ENCODE measurements around the gene PLBD2. TPM values are rescaled to one million over a fixed set of nuclear protein-coding genes. Genes with fewer than 3 reads are reported as not detected.

PLBD2 gene
- total and polyA plus RNA-seq, 9 of the 15 experiments (the other 6 are each of a cell fraction or from before 2014, with no cell fraction given): 2.4 to 37.4 (median 6.0) TPM

DNA sequence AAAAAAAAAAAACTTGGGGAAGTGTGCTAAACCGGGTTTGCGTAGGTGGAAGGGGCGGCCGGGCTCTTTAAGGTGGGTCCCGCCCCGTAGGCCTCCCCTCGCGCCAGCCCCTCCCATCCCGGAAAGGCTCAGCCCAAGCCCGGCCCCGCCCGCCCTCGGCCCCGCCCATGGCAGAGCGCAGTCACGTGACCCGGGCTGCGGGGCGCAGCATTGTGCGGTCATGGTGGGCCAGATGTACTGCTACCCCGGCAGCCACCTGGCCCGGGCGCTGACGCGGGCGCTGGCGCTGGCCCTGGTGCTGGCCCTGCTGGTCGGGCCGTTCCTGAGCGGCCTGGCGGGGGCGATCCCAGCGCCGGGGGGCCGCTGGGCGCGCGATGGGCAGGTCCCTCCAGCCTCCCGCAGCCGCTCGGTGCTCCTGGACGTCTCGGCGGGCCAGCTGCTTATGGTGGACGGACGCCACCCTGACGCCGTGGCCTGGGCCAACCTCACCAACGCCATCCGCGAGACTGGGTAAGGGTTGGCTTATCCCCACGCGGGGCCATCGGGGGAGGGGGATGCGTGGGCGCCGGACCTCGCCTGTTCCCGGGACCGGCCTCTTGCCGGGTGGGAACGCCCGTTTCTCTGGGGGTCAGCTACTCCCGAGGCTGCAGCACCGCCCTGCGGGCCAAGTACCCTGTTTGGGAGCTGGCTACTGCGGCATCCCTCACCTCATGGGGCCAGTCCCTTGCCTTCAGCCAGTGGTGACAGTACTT lies at the start of gene PLBD2 (continued):
- TF ChIP-seq MEF2D (tag; conservative IDR thresholded peaks at IDR 0.05; ENCODE audit: low read depth): no peak
- no peak for TF ChIP-seq MCM2 (IDR thresholded peaks at IDR 0.05; ENCODE audit: low read depth)
- no peak for TF ChIP-seq HMBOX1 (IDR thresholded peaks at IDR 0.05)
- no peak for TF ChIP-seq GABPB2 (CRISPR knock-in tag; conservative IDR thresholded peaks at IDR 0.05)
- TF ChIP-seq, protein P1, sequence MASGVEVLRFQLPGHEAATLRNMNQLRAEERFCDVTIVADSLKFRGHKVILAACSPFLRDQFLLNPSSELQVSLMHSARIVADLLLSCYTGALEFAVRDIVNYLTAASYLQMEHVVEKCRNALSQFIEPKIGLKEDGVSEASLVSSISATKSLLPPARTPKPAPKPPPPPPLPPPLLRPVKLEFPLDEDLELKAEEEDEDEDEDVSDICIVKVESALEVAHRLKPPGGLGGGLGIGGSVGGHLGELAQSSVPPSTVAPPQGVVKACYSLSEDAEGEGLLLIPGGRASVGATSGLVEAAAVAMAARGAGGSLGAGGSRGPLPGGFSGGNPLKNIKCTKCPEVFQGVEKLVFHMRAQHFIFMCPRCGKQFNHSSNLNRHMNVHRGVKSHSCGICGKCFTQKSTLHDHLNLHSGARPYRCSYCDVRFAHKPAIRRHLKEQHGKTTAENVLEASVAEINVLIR (CRISPR knock-in tag; IDR thresholded peaks at IDR 0.05): no peak; the same call in 1 of the 2 replicates
- TF ChIP-seq MTF1 (CRISPR knock-in tag; IDR thresholded peaks at IDR 0.05; ENCODE audit: borderline replicate concordance): no peak
- TF ChIP-seq, protein P2, sequence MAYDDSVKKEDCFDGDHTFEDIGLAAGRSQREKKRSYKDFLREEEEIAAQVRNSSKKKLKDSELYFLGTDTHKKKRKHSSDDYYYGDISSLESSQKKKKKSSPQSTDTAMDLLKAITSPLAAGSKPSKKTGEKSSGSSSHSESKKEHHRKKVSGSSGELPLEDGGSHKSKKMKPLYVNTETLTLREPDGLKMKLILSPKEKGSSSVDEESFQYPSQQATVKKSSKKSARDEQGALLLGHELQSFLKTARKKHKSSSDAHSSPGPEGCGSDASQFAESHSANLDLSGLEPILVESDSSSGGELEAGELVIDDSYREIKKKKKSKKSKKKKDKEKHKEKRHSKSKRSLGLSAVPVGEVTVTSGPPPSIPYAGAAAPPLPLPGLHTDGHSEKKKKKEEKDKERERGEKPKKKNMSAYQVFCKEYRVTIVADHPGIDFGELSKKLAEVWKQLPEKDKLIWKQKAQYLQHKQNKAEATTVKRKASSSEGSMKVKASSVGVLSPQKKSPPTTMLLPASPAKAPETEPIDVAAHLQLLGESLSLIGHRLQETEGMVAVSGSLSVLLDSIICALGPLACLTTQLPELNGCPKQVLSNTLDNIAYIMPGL (CRISPR knock-in tag; IDR thresholded peaks at IDR 0.05): peak; percentile 90
- TF ChIP-seq ZNF436 (CRISPR knock-in tag; IDR thresholded peaks at IDR 0.05): no peak
- TF ChIP-seq ZNF347 (CRISPR knock-in tag; IDR thresholded peaks at IDR 0.05; ENCODE audit: low read depth): no peak
- no peak; a peak in 1 of 4 replicates for TF ChIP-seq MLX (CRISPR knock-in tag; conservative IDR thresholded peaks at IDR 0.05)
- TF ChIP-seq FOXA3 (CRISPR knock-in tag; conservative IDR thresholded peaks at IDR 0.05 in 1 of 2, IDR thresholded peaks at IDR 0.05 in 1 of 2): 0 out of 4 replicates have a peak, but pooled peaks of 1 of the 2 experiments have one; percentile 39
- TF ChIP-seq ZKSCAN1 (IDR thresholded peaks at IDR 0.05; ENCODE audit: low read depth, low read length): no peak
- TF ChIP-seq HLTF (IDR thresholded peaks at IDR 0.05): no peak
- no peak for TF ChIP-seq KLF10 (CRISPR knock-in tag; IDR thresholded peaks at IDR 0.05)
- TF ChIP-seq, protein P3, sequence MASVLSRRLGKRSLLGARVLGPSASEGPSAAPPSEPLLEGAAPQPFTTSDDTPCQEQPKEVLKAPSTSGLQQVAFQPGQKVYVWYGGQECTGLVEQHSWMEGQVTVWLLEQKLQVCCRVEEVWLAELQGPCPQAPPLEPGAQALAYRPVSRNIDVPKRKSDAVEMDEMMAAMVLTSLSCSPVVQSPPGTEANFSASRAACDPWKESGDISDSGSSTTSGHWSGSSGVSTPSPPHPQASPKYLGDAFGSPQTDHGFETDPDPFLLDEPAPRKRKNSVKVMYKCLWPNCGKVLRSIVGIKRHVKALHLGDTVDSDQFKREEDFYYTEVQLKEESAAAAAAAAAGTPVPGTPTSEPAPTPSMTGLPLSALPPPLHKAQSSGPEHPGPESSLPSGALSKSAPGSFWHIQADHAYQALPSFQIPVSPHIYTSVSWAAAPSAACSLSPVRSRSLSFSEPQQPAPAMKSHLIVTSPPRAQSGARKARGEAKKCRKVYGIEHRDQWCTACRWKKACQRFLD (CRISPR knock-in tag; IDR thresholded peaks at IDR 0.05): no peak
- TF ChIP-seq CBX3 (IDR thresholded peaks at IDR 0.05; ENCODE audit: borderline replicate concordance in 1 of 2, low read length in 2 of 2): no peak
- TF ChIP-seq ZSCAN29 (IDR thresholded peaks at IDR 0.05): no peak
- TF ChIP-seq PTRF (tag; IDR thresholded peaks at IDR 0.05): no peak
- no peak for TF ChIP-seq MED1 (CRISPR knock-in tag; IDR thresholded peaks at IDR 0.05; ENCODE audit: borderline replicate concordance)
- TF ChIP-seq SMC3 (conservative IDR thresholded peaks at IDR 0.05; ENCODE audit: insufficient read depth, low read depth, low read length): no peak
- no peak for TF ChIP-seq ESRRB (CRISPR knock-in tag; IDR thresholded peaks at IDR 0.05; ENCODE audit: borderline replicate concordance)
- TF ChIP-seq NFATC3 (IDR thresholded peaks at IDR 0.05): no peak
- no peak for TF ChIP-seq SLC30A9 (CRISPR knock-in tag; IDR thresholded peaks at IDR 0.05)
- no peak for TF ChIP-seq ZEB2 (IDR thresholded peaks at IDR 0.05)

Data from K562 (cell line).